HTERT RPE-1 (cell line): ENCODE results near the gene SLC26A2.

Experiments used
- in situ Hi-C: fragments of 300-500 bp; cut with MboI; formaldehyde crosslinking; loops from 4 replicates; pipeline ENCODE4 v1.14.3; 2020; ENCODE audit warnings: low sequenced_read_pairs

The SLC26A2 gene

DNA sequence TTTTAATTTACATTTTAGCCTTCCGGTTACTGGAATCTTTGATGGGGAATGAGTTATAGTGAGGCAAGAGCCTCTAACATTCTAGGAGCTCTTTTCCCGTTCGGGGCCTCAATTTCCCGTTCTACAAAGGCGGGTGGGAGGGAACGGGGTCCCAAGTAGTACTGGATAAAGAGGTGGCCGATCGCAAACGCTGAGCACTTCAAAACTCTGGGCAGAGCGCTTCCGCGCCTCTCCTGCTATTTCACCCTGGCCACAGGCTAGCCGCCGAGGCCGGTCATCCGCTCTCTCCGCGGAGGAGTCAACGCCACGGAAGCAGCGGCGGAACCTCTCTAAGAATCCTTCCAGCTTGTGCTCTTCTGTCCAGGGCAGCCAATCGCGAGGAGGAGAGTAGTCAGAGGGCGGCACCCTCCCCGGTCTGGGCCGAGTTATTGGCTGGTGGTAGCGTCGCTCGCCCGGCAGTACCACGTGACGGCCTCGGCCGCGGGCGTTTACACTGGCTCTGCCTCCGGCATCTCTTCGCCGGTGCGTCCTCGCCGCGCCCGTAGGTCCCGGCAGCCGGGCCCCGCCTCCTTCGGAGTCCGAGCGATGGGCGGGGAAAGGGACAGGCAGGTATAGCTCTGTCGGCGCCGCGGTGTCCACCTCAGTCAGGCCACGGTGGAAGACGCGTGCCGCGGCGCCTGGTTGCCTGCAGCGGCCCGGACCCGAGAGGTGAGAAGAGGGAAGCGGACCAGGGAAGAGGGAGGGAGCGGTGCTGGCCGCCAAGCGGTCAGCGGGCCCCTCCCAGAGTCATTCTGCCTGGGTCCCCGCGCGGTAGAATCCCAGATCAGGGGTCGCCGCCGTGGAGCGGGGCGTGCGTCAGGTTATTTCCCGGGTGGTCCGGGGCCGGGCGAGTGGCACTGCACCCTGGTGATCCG is at the start of gene SLC26A2:
TSS of gene SLC26A2 (plus strand) at position 487 of the 914 bp plus-strand sequence. CDS start 16,895 bp downstream, outside the sequence.
- in situ Hi-C loops: no loop called here

DNA sequence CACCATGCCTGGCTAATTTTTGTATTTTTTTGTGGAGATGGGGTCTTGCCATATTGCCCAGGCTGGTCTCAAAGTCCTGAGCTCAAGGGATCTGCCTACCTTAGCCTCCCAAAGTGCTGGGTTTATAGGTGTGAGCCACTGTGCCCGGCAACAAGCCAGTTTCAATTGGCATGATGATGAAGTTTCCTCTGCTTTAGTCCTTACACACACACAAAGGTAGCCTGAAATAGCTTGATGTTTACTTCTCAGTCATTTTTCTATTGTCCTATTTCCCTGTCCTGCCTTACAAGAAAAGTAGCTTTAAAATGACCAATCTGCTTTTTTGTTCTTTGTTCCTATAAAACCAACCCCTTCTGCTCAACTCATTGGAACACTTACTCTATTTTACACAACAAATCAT is 49.5 kb upstream of the SLC26A2 start:
- in situ Hi-C loops: no loop called here

DNA sequence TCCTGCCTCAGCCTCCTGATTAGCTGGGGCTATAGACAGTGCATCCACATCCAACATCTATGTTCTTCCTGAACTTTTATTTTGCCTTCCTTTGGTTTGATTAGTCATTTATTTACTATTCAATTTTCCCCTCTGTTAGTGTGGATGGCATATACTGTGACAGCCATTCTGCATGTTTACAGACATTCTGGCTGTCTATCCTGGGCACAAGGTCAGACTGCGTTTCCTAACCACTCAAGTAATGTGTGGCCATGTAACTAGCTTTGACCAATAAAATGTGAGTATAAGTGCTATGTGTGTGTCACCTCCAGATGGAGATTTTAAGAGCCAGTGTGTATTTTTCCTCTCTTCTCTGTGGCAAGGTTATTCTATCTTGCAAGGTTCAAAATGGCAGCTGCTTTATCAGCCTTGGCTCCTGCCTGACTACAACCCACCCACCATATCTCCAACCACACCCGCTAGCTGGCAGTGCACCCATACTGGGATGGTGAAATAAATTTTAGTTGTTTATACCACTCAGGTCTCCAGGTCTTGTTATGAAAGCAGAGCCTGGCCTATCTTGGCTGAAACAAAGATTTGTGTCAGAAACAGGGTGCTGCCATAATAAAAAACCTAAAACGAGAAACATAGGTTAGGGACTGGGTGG is 48.2 kb upstream of the SLC26A2 start:
- in situ Hi-C loops: no loop called here

DNA sequence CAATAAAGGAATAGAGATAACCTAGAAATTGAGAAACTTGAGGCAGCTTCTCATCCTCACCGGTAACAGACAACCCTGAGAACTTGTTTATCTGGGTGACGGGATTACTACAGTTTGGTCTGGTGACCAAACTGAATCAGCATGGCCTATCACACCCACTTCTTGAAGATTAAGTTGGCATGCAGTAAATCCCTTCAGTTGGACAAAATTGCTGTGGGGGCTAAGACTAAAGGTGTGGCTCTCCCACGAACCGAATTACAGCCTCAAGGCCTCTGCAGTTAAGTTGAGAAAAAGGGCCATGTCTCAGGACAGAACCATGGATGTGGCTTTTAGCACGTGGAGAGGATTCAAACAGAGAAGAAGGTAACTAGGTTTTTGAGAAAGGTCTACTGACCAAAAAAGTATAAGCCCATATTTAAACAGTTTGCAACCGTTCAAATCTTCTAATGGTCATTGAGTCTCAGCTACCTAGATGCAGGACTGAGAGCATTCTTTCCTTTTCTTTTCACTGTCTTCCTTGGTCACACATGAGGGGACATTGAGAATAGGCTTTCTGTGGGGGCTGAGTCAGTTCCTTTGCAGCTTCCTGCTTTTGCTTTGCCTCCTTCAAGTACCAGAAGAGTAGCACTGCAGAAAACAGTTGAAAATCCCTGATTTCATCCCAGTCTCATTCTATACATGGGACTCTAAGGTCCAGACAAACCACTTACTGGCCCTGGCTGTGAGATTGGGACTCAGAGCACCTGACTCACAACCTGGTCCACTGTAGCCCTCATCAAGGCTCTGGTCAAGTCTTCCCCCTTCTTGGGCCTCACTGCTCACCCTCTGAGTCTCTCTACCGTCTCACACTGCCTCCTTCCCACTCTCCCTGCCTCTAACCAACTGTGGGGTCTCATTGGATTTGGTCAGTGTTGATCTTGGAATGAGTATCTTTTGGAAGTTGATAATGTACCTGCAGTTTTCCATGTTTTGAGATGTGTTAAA is 46.8 kb upstream of the SLC26A2 start:
- in situ Hi-C loops: no loop called here

DNA sequence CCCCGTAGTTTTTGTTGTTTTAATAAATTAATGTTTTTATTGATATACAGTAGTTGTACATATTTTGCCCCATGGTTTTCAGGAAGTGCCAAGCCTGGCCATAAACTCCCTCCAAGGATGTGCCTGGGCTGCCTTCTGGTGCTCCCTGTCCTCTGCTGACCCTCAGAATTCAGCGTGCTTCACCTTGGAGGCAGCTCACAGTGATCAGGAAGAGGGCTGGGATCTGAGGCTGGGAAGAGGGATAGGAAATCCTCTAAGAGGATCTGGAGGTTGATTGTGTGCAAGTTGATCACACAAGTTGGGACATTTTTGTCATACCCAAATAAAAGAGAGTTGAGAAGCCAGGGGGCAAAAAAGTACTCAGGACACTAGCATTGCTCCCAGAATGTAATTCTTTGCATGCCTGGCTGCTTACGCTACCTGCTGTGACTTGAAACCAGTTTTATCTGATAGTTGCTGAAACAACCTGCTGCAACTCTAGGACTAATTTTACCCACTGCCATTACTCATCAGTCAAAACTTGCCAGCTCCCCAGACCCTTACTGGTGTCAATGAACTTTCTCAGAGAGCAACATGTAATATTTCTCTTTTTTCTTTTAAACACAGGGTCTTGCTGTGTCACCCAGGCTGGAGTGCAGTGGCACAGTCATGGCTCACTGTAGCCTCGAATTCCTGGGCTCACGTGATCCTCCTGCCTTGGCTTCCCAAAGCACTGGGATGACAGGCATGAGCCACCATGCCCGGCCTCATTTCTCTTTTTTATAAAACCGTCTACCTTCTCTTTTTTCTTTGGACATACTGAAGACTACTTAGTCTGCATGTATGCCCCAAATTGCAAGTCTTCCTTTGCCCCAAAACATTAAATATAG is 44.9 kb upstream of the SLC26A2 start:
- in situ Hi-C loops: no loop called here

DNA sequence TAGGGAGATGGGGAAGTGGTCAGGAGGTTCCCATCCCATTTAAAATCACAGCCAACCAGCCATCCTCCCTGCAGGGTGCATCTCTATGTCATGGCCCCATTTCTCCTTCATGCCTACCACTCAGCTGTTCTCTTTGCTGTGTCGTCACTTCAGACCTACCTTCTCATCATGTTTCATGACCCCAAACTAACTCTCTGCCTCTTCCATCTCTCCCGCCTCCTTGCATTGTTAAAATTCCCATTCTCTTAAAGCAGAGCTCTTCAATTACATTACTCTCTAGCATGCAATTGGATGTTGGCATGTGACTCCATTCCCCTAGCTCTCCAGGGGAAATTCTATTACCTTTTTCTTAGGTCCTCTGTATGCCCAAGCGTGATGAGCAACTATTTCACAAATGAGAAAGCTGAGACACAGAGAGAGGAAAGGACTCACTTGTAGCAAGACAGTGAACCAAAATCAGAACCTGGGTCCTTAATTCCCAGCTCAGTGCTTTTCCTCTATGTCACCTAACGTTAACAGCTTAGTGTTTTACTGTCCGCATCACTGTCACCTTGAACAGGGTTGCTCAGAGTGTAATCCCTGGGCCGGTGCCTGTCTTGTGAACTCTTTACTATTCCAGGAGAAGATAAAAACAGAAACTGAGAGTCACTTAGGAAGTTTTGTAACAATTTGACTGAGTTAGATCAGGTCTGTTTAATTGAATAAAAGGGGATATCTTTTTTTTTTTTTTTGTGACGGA is 44.1 kb upstream of the SLC26A2 start:
- in situ Hi-C loops: no loop called here

DNA sequence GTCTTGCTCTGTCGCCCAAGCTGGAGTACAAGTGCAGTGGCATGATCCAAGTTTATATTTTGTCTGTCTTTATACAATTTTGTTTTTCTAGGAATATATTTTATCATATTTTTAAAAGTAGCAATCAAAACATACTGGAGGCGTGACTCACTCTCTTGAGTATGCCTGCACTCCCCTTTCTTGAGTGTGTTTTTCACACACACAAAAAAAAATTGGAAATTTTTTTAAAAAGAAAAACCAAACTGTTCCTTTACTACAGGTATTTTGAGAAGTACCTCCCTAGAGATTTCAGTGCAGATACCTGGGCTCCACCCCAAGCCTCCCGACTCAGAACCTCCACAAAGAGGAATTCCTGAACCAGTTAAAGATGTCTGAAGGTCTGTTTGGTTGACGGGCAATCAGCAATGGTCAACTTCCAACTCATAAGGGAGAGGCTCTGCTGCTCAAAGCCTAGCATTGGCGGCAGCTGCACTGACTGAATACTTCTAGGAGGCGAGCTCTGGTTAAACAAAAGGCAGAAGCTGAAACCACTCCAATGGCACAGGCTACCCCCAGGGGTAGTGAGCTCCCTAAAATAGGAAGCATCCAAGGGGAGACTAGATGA is 43.4 kb upstream of the SLC26A2 start:
- in situ Hi-C loops: no loop called here

DNA sequence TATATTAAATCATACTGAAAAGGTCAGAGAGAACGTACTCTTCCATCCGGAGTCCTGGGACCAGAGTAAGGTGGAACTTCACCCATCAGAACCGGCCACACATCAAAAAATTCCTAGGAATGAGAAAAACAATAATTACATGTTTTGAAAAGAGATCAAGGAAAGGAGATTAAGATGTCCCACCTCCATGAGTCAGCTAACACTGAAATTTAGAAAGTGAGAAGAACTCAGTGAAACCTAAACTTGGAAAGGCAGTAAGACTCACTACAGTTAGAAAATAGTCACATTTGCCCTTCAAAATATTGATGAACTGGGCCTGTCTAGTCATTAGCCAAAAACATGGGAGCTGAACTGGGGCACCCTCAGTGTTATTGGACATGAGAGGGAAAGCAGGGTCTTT is 39.0 kb upstream of the SLC26A2 start:
- in situ Hi-C loops: no loop called here

DNA sequence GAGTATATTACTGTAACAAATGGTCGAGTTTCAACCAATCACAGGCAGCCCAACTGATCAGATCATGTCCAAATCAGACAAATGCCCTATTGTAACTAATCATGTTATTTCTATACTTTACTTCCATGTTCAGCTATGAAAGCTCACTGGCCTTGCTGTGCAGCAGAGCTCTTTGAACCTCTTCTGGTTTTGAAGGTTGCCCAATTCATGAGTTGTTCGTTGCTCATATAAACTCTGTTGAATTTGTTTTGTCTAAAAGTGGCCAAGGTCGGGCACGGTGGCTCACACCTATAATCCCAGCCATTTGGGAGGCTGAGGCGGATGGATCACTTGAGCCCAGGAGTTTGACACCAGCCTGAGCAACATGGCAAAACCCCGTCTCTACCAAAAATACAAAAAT is 37.6 kb upstream of the SLC26A2 start:
- in situ Hi-C loops: no loop called here

DNA sequence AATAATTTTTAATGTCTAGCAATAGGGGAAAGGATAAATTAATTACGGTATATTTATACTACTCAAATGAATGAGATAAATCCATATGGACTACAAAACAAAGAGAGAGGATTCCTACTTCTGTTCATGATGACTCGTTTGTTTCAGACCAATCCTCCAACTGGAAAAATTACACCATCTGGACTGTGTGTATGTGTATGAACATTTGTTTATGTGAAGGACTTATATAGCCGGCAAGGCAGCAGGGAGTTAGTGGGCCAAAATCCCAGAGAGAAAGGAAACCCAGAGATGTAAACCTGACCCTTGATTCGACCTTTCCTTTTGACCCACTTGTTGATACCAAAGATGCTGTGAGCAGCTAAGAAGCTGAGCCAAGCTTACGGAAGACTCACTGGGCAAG is 36.1 kb upstream of the SLC26A2 start:
- in situ Hi-C loops: no loop called here

DNA sequence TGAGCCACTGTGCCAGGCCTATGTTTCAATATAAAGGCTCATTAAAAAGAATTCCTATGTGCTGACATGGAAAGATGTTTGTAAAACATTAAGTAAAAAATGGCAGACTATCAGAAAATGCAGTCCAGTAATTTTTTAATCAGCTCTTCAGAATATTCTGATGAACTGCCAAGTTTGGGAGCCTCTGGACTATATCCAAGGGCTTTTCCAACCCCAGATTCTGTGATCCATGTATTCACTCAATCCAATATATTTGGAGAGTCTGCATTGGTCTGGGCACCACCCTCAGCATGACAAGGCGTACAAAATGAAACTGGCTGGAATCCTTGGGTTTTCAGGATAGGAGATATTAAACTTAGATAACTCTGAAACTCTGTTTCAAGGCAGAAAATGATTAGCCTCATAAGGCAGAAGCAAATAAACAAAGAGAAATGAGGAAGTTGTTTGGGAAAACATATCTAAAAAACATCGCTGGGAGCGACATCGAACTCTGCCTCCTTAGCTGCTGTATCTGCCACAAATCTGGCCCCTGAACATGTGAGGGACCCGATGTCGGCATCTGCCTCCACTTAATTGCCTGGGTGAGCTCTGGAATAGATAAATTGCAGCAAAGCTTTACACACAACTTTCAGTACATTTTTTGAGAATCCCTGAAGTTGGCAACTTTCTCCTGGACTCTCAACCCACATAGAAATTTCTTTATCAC is 30.4 kb upstream of the SLC26A2 start:
- in situ Hi-C loops: no loop called here

DNA sequence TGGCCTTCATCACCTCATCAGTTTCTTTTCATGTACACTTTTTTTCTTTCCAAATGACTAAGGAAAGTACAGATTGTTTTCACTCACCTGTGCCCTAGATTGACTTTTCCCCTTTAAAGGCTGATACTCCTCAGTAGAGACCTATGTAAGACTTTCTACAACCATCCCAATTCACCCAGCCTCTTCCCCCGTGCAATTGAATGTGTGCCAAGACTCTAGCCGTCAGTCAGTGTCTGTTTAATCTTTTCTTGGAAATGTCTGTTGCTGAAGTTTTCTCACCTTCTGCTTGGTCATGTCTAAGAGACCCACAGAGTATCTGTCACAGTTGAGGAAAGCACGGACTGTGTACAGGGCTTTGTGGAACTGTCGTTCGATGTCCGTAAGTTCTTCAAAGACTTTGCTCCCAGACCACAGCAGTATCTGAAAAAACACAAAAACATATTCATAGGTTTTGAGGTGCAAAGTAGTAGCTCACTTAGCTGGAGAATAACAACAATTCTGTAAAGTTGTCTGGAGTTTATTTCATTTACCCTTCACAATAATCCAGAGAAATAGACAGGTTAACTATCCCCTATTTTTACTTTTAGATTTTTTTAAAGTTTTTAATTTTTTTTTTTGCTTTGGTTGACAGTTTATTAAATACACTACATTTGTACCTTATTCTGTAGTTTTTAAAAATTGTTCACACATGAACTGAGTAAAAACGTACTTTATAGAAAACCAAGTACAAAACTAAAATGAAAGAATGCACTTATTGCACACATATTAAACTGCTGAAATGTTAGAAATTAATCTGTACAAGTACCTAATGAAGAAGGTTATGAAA is 29.6 kb upstream of the SLC26A2 start:
- in situ Hi-C loops: no loop called here

DNA sequence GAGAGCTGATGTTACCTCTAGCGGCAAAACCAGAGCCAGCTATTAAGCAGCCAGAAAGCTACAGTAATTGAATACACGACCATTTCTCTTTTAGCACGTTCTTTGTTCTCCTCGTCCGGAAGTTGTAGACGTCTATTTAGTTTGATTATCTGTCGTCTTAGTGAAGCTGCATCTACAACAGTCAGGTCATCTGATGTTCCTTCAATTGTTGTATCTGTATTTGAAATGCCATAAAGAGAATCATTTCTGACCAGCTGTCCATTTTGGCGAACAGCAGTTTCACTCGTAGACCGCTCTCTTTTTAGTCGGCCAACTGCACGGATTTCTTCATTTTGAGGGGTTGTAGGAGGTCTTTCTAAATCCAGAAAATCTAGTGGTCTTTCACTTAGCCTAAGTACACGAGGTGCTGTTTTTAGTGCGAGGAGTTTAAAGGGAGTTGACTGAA is 28.5 kb upstream of the SLC26A2 start:
- in situ Hi-C loops: no loop called here

DNA sequence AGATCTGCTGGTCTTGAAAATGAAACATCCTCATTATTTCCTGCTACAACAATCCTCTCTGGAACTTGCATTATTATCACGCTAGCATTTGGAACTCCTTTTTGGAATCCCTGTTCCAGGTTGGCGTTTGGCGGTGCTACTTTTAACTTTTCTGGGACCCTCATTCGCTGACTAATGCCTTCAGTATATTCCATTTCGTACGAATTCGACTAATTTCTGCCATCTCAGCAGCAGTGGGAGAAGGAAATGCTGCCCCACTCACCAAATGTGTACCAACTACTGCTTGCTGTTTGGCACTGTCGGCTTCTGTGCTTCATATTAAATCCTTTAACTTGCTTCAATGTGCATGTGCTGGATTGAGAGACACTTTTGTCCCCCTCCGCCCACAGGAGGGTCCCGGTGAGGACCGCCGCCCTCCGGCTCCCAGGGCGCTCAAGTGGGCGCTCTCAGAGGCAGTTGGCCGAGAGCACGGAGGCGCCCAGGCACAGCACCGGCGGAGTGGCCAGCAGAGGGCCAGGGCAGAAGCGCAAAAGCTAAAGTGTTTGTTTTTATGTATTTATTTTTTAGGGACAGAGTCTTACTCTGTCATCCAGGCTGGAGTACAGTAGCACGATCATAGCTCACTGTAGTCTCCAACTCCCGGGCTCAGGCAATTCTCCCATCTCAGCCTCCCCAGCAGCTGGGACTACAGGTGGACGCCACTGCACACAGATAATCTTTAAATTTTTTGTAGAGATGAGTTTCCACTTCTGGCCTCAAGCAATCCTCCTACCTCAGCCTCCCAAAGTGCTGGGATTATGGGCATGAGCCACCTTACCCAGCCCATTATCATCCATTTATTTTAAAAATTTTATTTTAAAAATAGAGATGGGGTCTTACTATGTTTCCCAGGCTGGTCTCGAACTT is 27.9 kb upstream of the SLC26A2 start:
- in situ Hi-C loops: no loop called here

DNA sequence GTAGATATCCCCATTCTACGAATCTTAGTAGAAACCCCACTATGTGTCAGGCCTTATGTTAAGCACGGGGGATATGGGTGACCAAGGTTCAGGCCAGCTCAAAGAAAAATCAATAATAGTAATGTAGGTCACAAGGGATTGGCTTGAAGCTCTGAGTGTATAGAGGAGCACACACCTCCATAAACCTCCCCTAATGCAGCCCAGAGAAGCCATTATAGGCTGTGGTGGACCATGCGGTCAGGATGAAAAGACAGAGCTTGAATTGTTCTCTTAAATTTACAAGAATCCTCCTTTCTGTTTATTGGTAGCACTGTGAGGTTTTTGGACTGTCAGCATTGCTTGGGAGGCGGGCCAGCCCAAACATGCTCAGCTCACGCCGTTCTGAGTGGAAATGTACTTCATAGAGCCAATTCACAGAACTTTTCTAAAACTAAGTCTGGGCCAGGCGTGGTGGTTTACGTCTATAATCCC is 25.1 kb upstream of the SLC26A2 start:
- in situ Hi-C loops: no loop called here

DNA sequence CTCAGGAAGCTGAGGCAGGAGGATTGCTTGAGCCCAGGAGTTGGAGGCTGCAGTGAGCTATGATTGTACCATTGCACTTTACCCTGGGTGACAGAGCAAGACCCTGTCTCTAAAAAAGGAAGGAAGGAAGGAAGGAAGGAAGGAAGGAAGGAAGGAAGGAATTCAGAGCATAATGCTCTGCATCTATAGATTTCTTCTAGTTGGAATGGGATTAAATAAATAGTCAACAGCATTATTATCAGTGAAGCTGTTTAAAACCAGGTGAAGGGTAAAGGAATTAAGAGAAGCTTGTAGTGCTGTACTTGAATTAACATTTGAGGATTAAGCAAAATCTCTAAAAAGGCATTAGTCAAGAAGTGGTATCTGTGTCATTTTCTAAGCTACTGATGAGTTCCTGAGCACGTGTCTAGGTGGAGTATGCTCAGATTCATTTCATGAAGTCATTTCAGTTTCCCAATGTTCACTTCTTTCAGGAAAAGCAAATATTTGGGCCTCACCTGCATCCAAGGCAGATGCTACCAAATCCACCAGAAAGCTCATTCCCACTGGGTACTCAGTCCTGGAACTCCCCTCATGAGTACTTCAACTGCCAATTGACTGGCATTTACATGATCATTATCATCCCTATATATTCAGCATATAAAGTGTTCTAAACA is 24.4 kb upstream of the SLC26A2 start:
- in situ Hi-C loops: no loop called here
